Gastroesophageal sphincter (tissue), 4 donors: ENCODE measurements around the gene ZNF516. TPM values are rescaled to one million over a fixed set of nuclear protein-coding genes. Genes with fewer than 3 reads are reported as not detected.

Experiments
- ATAC-seq: fragments of 150-250 bp; one replicate; pipeline ENCODE4 v1.9.1; 2016; ENCODE audit warnings: mild to moderate bottlenecking, moderate library complexity
- H3K27ac ChIP-seq, 4 donors: fragments of 200-600 bp; sonication (generic) in 3 of 4; 1 replicate in 3 of 4; 2 replicates in 1 of 4; pipeline ENCODE4 v1.5.1; 2016 to 2019
- H3K27me3 ChIP-seq: fragments of 200-600 bp; sonication (generic); one replicate; pipeline ENCODE4 v1.5.1; 2019
- H3K36me3 ChIP-seq, 2 donors: fragments of 200-600 bp; sonication (generic); one replicate each; pipeline ENCODE4 v1.5.1; 2019; ENCODE audit warnings: control low read depth in 1 of 2
- H3K4me1 ChIP-seq, 3 donors: fragments of 200-600 bp; sonication (generic); 1 replicate in 2 of 3; 2 replicates in 1 of 3; pipeline ENCODE4 v1.5.1; 2016 to 2019; ENCODE audit warnings: control low read depth in 2 of 3
- H3K4me3 ChIP-seq, 2 donors: fragments of 200-600 bp; sonication (generic); one replicate each; pipeline ENCODE4 v1.5.1; 2019; ENCODE audit warnings: mild to moderate bottlenecking in 1 of 2, moderate library complexity in 1 of 2
- H3K9me3 ChIP-seq, 3 donors: fragments of 200-600 bp; sonication (generic); one replicate each; pipeline ENCODE4 v1.5.1; 2017 to 2019; ENCODE audit warnings: control low read depth in 2 of 3
- CTCF ChIP-seq, 4 experiments: fragments of 200-600 bp in 2 of 4; fragments of 450-650 bp in 2 of 4; sonication (generic) in 1 of 4; IDR thresholded peaks; one replicate each; pipeline ENCODE4 v1.5.1; 2017 to 2019; ENCODE audit warnings: antibody characterized with exemption in 4 of 4, mild to moderate bottlenecking in 2 of 4, moderate library complexity in 2 of 4
- EP300 ChIP-seq: sonication (generic); formaldehyde crosslinking; IDR thresholded peaks from one replicate; pipeline ENCODE4 v1.6.1; 2017; ENCODE audit warnings: antibody characterized with exemption, mild to moderate bottlenecking
- POLR2A ChIP-seq, 2 donors: fragments of 450-650 bp; IDR thresholded peaks; one replicate each; pipeline ENCODE4 v1.6.1; 2017; ENCODE audit warnings: antibody characterized with exemption in 2 of 2, mild to moderate bottlenecking in 2 of 2, moderate library complexity in 1 of 2
- POLR2AphosphoS5 ChIP-seq: sonication (generic); formaldehyde crosslinking; IDR thresholded peaks from one replicate; pipeline ENCODE4 v1.6.1; 2017; ENCODE audit warnings: antibody characterized with exemption
- WGBS, 2 donors: methylation state at CpG; one replicate each; pipeline ENCODE4 v1.1.5; 2018; ENCODE audit warnings: low coverage in 1 of 2; 5-methylcytosine and 5-hydroxymethylcytosine counted together
- total RNA-seq, 4 donors: library from RNA; depleted of rRNA; stranded (reverse); fragments of >200 nt; gene quantifications; one replicate each; pipeline ENCODE4 v1.1.0, GENCODE V29; 2016

ZNF516 gene
- total RNA-seq, 4 donors from 2014 or later: 17.8 to 43.8 (median 29.9) TPM

- Histone ChIP-seq H3K36me3 (no peaks in the 10 kb centered on the region), H3K27me3 (no peaks in the 10 kb centered on the region), H3K27ac (no peak overlapping the region), H3K9me3 (no peaks in the 10 kb centered on the region), H3K4me3 (no peak overlapping the region), H3K4me1 (peaks cover 0 to 54% (median 6%) of the 10 kb centered on the region in 3 donors)
- TF ChIP-seq POLR2AphosphoS5: no peak
- TF ChIP-seq EP300: no peak
- no peak for TF ChIP-seq POLR2A (IDR thresholded peaks at IDR 0.05)
- TF ChIP-seq CTCF (IDR thresholded peaks at IDR 0.05): no peak
- WGBS, 2 donors: 85 to 92% methylated on average over 2 to 10 of the region's 10 CpGs
- ATAC-seq: no peak
Observed at GRCh38 chr18:76483780-76484179, 11.3 kb downstream of the ZNF516 start.

- H3K9me3 ChIP-seq: no peaks in the 10 kb centered on the region
- no peak overlapping the region for H3K27ac ChIP-seq
- WGBS, 2 donors: 91 to 97% methylated on average over 8 to 13 of the region's 15 CpGs
- TF ChIP-seq CTCF (IDR thresholded peaks at IDR 0.05) (no peak), EP300 (no peak)
- ATAC-seq: no peak
- peaks cover 0 to 54% (median 4%) of the 10 kb centered on the region in 3 donors for H3K4me1 ChIP-seq
- no peak overlapping the region for H3K4me3 ChIP-seq
- H3K36me3 ChIP-seq: no peaks in the 10 kb centered on the region
- H3K27me3 ChIP-seq: no peaks in the 10 kb centered on the region
Observed at GRCh38 chr18:76482971-76483691, 11.9 kb downstream of the ZNF516 start.

GRCh38 chr18:76482267-76482666 lies 12.8 kb downstream of the ZNF516 start:
- 91 to 100% methylated on average over 1 to 12 of the region's 13 CpGs for WGBS, 2 donors
- Histone ChIP-seq H3K4me3 (no peak overlapping the region), H3K9me3 (no peaks in the 10 kb centered on the region), H3K27ac (no peak overlapping the region), H3K27me3 (no peaks in the 10 kb centered on the region), H3K4me1 (peaks cover 0 to 54% (median 4%) of the 10 kb centered on the region in 3 donors), H3K36me3 (no peaks in the 10 kb centered on the region)
- no peak for ATAC-seq
- no peak for TF ChIP-seq POLR2AphosphoS5
- no peak for TF ChIP-seq POLR2A (IDR thresholded peaks at IDR 0.05)
- TF ChIP-seq EP300: no peak
- TF ChIP-seq CTCF (IDR thresholded peaks at IDR 0.05): no peak

- no peak for ATAC-seq
- Histone ChIP-seq H3K9me3 (no peaks in the 10 kb centered on the region), H3K27me3 (no peaks in the 10 kb centered on the region), H3K4me1 (peaks cover 5 to 54% (median 7%) of the 10 kb centered on the region in 3 donors), H3K27ac (no peak overlapping the region), H3K4me3 (no peak overlapping the region), H3K36me3 (no peaks in the 10 kb centered on the region)
- 33 to 100% methylated on average over 1 to 2 of the region's 3 CpGs for WGBS, 2 donors
- TF ChIP-seq CTCF (IDR thresholded peaks at IDR 0.05) (no peak), EP300 (no peak), POLR2A (IDR thresholded peaks at IDR 0.05) (no peak), POLR2AphosphoS5 (no peak)
Observed at GRCh38 chr18:76480913-76481312, 14.1 kb downstream of the ZNF516 start.
